Heart left ventricle (tissue), 13 donors: ENCODE results near the gene DOCK4.

Experiments used
- CTCF ChIP-seq, 12 donors: fragments of 200-600 bp; sonication (generic) in 4 of 12; IDR thresholded peaks; one replicate each; pipeline versions ENCODE4 v1.5.0 to v1.8.0; 2018 to 2022; ENCODE audit warnings: antibody characterized with exemption in 12 of 12, mild to moderate bottlenecking in 5 of 12
- POLR2A ChIP-seq, 2 donors: fragments of 450-650 bp; IDR thresholded peaks; one replicate each; pipeline ENCODE4 v1.6.1; 2017; ENCODE audit warnings: antibody characterized with exemption in 2 of 2, mild to moderate bottlenecking in 2 of 2, moderate library complexity in 2 of 2
- donor health status: ischemic (EF 13 %, LVEDD 7.1; RV severe dilation, severe dysfunction).
- donor health status: DM: no; HTN: yes; CAD: no.
- donor health status: DM: no; HTN: no; CAD: no.
- donor health status: ischemic (EF 25% LVEDD 6.9; RV normal size, moderate dysfunction).
- donor health status: ischemic (EF 25% LVEDD 5.7; RV mildly dilated, moderate dysfunction).
- donor health status: ischemic (EF 35%, LVEDD 5.7; RV mildly dilated, moderate dysfunction).
- donor health status: nonischemic (EF 11% LVEDD 7.7; RV severe dilation, severe dysfunction).
- donor health status: DM: yes; HTN: yes; CAD: no.
- donor health status: PGD.
- donor health status: ischemic (EF 29% LVEDD 5.4; RV normal size, mild dysfunction).
- donor health status: nonischemic (EF 23%, LVEDD 6.1; RV moderate dilation, normal function).

GRCh38 chr7:112255388-112255720 is 49.2 kb upstream of the DOCK4 start:
- TF ChIP-seq CTCF (IDR thresholded peaks at IDR 0.05) (no peak), POLR2A (IDR thresholded peaks at IDR 0.05) (no peak)
